Peyer's patch (tissue), 4 donors: ENCODE results near the gene SHLD3. TPM values are rescaled to one million over a fixed set of nuclear protein-coding genes. Genes with fewer than 3 reads are reported as not detected.

Experiments
- DNase-seq, 3 donors: peaks; one replicate each; pipeline ENCODE4 v3.0.0-alpha.2; 2017 to 2019
- H3K27ac ChIP-seq, 4 donors: fragments of 200-600 bp; sonication (generic); one replicate each; pipeline ENCODE4 v1.5.1; 2016 to 2019
- H3K27me3 ChIP-seq, 2 donors: fragments of 200-600 bp; sonication (generic); one replicate each; pipeline ENCODE4 v1.5.1; 2019
- H3K36me3 ChIP-seq, 3 donors: fragments of 200-600 bp; sonication (generic); one replicate each; pipeline ENCODE4 v1.5.1; 2016 to 2019
- H3K4me1 ChIP-seq, 4 donors: fragments of 200-600 bp; sonication (generic); one replicate each; pipeline ENCODE4 v1.5.1; 2016 to 2019
- H3K4me3 ChIP-seq, 4 donors: fragments of 200-600 bp; sonication (generic); 1 replicate in 3 of 4; 2 replicates in 1 of 4; pipeline ENCODE4 v1.5.1; 2016 to 2019; ENCODE audit warnings: mild to moderate bottlenecking in 1 of 4
- H3K9me3 ChIP-seq, 4 donors: fragments of 200-600 bp; sonication (generic); one replicate each; pipeline ENCODE4 v1.5.1; 2016 to 2019; ENCODE audit warnings: mild to moderate bottlenecking in 1 of 4
- CTCF ChIP-seq, 6 experiments: fragments of 450-650 bp in 4 of 6; fragments of 200-600 bp in 2 of 6; sonication (generic) in 1 of 6; IDR thresholded peaks; one replicate each; pipeline ENCODE4 v1.5.1; 2017 to 2019; ENCODE audit warnings: antibody characterized with exemption in 6 of 6, mild to moderate bottlenecking in 3 of 6, moderate library complexity in 1 of 6
- POLR2A ChIP-seq, 2 donors: fragments of 450-650 bp; IDR thresholded peaks; one replicate each; pipeline ENCODE4 v1.5.1; 2017; ENCODE audit warnings: antibody characterized with exemption in 2 of 2, mild to moderate bottlenecking in 2 of 2, moderate library complexity in 2 of 2
- total RNA-seq, 4 donors: library from RNA; depleted of rRNA; stranded (reverse); fragments of >200 nt; gene quantifications; one replicate each; pipeline ENCODE4 v1.1.0, GENCODE V29; 2016

SHLD3 gene
- total RNA-seq, 4 donors from 2014 or later = 3.3 to 7.4 (median 3.6) TPM

GRCh38 chr5:65630981-65631380, 6.2 kb downstream of the SHLD3 start:
- H3K27me3 ChIP-seq = no peaks in the 10 kb centered on the region
- peaks cover 0 to 8% (median 1%) of the 10 kb centered on the region in 4 donors for H3K4me1 ChIP-seq
- no peak overlapping the region for H3K27ac ChIP-seq
- no peaks in the 10 kb centered on the region for H3K9me3 ChIP-seq
- TF ChIP-seq CTCF (IDR thresholded peaks at IDR 0.05) = no peak
- TF ChIP-seq POLR2A (IDR thresholded peaks at IDR 0.05) = no peak
- no peak for DNase-seq
- peaks cover 0 to 17% (median 0%) of the 10 kb centered on the region in 3 donors for H3K36me3 ChIP-seq
- no peak overlapping the region for H3K4me3 ChIP-seq

GRCh38 chr5:65640240-65640639, 15.4 kb downstream of the SHLD3 start:
- TF ChIP-seq CTCF (IDR thresholded peaks at IDR 0.05) = no peak
- no peak for TF ChIP-seq POLR2A (IDR thresholded peaks at IDR 0.05)
- Histone ChIP-seq H3K27me3 (no peaks in the 10 kb centered on the region), H3K36me3 (peaks cover 0 to 50% (median 4%) of the 10 kb centered on the region in 3 donors), H3K4me3 (no peak overlapping the region), H3K27ac (no peak overlapping the region), H3K9me3 (no peaks in the 10 kb centered on the region), H3K4me1 (no peaks in the 10 kb centered on the region)
- no peak for DNase-seq

- Histone ChIP-seq H3K27ac (no peak overlapping the region), H3K4me3 (no peak overlapping the region), H3K27me3 (no peaks in the 10 kb centered on the region), H3K4me1 (no peaks in the 10 kb centered on the region), H3K9me3 (no peaks in the 10 kb centered on the region), H3K36me3 (peaks cover 0 to 26% (median 0%) of the 10 kb centered on the region in 3 donors)
- no peak for TF ChIP-seq POLR2A (IDR thresholded peaks at IDR 0.05)
- DNase-seq = no peak
Measured at GRCh38 chr5:65646938-65647337, 22.1 kb downstream of the SHLD3 start.

- Histone ChIP-seq H3K4me3 (no peak overlapping the region), H3K4me1 (no peaks in the 10 kb centered on the region), H3K36me3 (peaks cover 0 to 21% (median 0%) of the 10 kb centered on the region in 3 donors), H3K9me3 (no peaks in the 10 kb centered on the region), H3K27me3 (no peaks in the 10 kb centered on the region), H3K27ac (no peak overlapping the region)
- no peak for DNase-seq
- no peak for TF ChIP-seq POLR2A (IDR thresholded peaks at IDR 0.05)
- TF ChIP-seq CTCF (IDR thresholded peaks at IDR 0.05) = no peak
Measured at GRCh38 chr5:65647941-65648340, 23.1 kb downstream of the SHLD3 start.

GRCh38 chr5:65651144-65651543, 26.3 kb downstream of the SHLD3 start:
- peaks cover 0 to 21% (median 0%) of the 10 kb centered on the region in 3 donors for H3K36me3 ChIP-seq
- H3K27ac ChIP-seq = no peak overlapping the region
- TF ChIP-seq POLR2A (IDR thresholded peaks at IDR 0.05) (no peak), CTCF (IDR thresholded peaks at IDR 0.05) (no peak)
- H3K4me3 ChIP-seq = no peak overlapping the region
- no peaks in the 10 kb centered on the region for H3K9me3 ChIP-seq
- H3K4me1 ChIP-seq = no peaks in the 10 kb centered on the region
- H3K27me3 ChIP-seq = no peaks in the 10 kb centered on the region
- no peak for DNase-seq

- Histone ChIP-seq H3K27me3 (no peaks in the 10 kb centered on the region), H3K4me1 (no peaks in the 10 kb centered on the region), H3K36me3 (peaks cover 0 to 3% (median 0%) of the 10 kb centered on the region in 3 donors), H3K9me3 (no peaks in the 10 kb centered on the region), H3K27ac (no peak overlapping the region), H3K4me3 (no peak overlapping the region)
- DNase-seq = no peak
- no peak for TF ChIP-seq CTCF (IDR thresholded peaks at IDR 0.05)
- no peak for TF ChIP-seq POLR2A (IDR thresholded peaks at IDR 0.05)
Measured at GRCh38 chr5:65654713-65655112, 29.9 kb downstream of the SHLD3 start.
